GM21423 (cell line): Measurements from ENCODE around the gene HTRA1.

Experiments used
- ATAC-seq: cut with Tn5 transposase; IDR thresholded peaks from one replicate; pipeline ENCODE4 v1.9.1; 2021; ENCODE audit warnings: mild to moderate bottlenecking, moderate library complexity; ENCODE audit not compliant: unreplicated experiment

Gene HTRA1

GRCh38 chr10:122461367-122461728, at the start of gene HTRA1:
Gene HTRA1, plus strand, starts transcription at chr10:122461553. Its CDS starts 100 bp downstream, at chr10:122461653.
- ATAC-seq = no peak

- no peak for ATAC-seq
These were observed 48.0 kb upstream of the HTRA1 start for GRCh38 chr10:122413327-122413726.

- ATAC-seq = no peak
These were observed 43.7 kb upstream of the HTRA1 start for GRCh38 chr10:122417667-122418066.

- no peak for ATAC-seq
These were observed 42.3 kb upstream of the HTRA1 start for GRCh38 chr10:122419016-122419415.

DNA sequence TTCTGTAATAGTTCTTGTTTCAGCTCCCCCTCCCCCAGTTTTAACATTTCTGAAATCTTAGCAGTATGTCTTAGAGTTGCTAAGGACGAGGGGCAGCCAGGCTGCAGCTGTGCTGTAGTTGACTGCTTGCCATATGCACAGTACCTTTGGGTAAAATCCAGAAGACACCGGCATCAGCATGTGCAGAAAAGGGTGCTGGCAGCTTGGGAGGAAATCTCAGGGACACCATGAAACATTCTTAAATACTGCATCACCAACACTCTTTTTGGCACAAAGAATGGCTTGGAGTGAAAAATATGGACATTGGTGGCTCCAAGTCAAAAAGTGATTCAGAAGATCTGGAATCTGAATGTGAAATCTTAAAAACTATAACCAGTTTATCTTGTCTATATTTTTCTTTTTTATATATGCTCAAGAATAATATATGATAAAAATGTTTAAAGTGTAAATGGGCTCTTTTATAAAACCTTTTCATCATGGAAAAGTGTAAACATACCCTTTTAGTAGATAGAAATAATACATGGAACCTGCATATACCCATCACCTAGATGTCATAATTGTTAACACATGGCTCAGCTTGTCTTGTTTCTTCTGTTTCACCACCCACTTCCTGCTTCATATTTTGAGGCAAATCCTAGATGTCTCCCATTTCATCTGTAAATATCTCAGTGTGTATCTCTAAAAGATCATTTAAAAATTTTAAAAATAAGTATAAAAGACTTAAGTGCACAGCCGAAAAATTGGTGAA, 41.3 kb upstream of the HTRA1 start:
- no peak for ATAC-seq

DNA sequence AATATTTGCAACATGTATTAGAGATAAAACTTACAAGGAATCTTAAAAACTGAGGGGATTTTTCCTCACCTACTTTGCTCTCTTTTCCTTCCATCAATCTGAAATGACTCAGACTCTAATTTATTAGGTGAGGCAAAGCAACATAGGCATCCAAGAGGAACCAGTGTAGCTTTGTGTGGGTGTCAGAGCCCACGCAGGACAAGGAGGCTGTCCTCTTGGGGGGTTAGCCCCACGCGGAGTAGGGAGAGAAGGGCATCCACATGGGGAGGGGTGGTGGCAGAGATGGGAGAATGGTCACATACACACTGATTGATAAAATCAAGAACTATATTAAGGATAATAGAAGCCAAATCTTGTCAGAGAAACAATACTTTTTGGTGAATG, 40.7 kb upstream of the HTRA1 start:
- no peak for ATAC-seq

- no peak for ATAC-seq
These were observed 40.2 kb upstream of the HTRA1 start for GRCh38 chr10:122421054-122421625.

DNA sequence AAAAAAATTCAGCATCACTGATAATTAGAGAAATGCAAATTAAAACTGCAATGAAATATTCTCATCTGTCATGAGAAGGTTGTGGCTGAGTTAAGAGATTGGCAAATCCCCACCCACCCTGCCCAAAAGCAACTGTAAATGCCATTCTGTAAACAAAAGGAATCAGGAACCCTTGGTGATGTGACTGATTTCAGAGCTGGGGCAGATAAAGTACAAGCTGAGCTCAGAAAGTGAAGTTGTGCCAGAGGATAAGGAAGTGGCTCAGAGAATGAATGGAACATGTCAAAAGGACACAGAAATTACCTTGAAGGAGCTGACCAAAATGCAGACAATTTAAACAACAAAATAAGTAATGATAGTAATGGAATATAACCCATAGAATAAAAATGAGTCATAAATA, 39.6 kb upstream of the HTRA1 start:
- ATAC-seq = no peak

DNA sequence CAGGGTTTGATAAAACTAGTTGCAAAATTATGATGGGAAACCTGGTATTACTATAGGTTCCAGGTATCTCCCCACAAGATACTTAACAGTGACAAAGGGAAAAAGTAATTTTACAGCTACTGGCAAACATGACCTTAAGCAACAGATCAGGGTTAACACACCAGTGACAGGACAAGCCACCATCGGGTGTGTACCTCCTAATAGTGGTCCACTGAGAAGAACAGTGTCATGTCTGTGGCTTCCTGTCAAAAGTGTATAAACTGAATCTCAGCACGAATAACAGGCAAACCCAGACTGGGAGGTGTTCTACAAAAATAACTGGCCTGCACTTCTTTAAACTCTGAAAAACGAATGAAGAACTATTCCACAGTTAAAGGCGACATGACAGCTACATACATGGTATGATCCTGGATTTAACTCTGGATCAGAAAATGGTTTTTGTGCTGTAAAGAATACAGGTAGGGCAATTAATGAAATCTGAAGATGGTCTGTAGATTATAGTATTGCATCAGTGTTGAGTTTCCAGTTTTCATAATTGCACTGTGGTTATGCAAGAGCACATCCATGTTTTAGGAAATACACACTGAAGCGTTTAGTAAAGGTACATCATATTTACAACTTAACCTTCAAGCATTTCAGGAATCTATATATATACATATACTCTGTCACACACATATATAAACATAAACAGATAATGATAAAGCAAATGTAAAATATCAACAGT, 38.9 kb upstream of the HTRA1 start:
- ATAC-seq = no peak

DNA sequence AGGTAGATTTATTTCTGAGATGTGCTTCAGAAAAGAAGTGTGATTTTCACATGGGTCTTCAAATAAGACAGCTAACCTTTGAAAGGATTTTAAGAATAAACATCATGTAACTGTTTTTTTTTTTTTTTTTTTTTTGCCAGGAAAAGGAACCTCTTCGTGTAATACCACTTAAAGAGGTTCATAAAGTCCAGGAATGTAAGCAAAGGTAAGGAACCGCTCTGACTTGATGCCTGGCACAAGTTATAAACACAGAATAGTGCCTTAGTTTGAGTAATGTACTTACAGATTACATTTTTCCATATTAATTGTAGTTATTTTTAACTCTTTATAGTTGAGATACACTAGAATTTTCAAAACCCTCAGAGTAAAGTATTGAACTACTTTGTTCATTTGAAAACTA, 37.3 kb upstream of the HTRA1 start:
- ATAC-seq = no peak

GRCh38 chr10:122426829-122427228, 34.5 kb upstream of the HTRA1 start:
- ATAC-seq = no peak

- ATAC-seq = no peak
These were observed 34.1 kb upstream of the HTRA1 start for GRCh38 chr10:122427280-122427679.

DNA sequence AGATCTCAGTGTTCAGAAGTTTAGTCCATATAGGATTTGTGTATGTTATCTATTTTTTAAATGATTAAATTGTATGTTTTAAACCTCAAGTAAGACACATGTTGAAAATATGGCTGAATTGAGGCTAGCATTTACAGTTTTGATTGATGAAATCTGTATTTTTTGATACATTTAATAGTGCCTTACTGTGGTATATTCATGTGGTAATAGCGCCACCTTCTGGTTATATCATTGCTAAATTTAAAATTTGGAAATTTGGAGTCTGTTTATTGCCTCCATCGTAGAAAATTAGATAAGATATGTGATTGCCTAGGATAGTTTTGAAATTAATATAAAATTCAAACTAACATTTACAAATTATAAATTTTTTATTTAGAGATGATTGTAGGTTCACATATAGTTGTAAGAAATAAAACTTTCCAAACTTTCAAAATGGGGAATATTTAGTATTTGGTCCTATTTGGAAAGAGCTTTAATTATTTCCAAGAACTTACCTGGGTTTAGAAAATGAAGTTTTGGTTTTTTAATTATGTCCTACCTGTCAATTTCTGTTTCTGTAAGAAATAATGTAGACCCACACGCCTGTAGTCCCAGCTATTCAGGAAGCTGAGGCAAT, 26.0 kb upstream of the HTRA1 start:
- ATAC-seq = no peak

DNA sequence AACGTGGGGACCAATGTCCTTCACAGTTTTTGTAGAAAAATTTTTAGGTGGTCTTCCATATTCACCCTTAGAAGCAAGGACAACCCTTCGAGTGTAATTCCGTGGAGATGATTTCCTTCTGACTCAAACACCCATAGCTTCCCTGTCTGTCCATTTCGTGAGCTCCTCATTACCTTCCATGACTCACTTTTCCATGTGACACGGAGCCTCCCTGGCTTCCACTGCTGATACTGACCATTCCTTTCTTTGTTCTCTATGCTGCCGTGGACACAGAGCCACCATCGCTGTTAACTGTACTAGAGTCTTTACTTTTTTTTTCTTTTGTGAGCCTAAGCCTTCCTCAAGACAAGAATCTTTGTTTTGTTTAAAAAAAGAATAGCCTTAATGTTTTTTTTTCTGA, 19.4 kb upstream of the HTRA1 start:
- no peak for ATAC-seq

DNA sequence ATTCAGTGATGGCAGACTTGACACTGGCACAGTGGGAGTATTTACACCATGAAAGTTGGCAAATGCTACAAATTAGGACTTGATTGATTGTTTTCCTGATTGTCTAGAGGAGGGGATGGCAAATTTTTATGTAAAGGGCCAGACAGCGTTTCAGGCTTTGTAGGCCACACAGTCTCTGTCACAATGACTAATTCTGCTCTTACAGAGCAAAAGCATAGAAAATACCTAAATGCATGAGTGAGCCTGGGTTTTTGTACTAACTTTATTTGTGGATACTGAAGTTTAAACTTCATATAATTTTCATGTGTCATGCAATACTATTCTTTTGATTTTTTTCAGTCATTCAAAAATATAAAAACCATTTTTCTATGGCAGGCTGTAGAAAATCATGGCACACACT, 15.9 kb upstream of the HTRA1 start:
- ATAC-seq = no peak

GRCh38 chr10:122445904-122446303, 15.4 kb upstream of the HTRA1 start:
- no peak for ATAC-seq

DNA sequence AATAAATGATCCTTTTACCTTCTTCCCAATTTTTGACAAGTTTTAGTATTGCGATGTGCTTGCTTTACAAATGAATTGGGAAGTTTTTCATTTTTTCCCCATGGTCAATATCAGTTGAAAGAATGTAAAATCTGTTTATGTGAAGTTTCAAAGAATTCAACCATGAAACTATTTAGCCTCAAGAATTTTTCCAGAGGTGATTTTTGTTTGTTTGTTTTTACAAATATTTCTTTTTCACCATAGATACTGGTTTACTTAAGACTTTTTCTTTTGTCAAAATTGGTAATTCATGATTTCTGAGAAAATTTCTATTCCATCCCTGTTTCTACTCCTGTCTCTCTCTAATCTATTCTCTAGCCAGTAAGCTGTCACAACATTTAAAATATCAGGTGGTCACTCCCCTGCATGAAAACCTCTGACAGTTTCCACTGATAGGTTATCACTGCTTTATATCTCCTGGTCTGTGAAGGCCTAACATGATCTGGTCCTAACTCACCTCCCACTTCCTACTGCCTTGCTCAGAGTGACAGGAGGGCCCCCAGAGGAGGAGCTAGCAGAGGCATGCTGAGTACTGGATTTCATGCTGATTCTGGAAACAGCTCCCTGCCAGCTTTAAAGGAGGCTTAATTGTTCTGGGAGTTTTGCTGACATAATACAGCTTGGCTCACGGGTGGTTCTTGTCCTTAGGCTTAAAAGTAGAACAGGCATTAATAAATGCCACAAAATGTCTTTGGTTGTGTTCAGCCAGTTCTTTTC, 14.5 kb upstream of the HTRA1 start:
- no peak for ATAC-seq

DNA sequence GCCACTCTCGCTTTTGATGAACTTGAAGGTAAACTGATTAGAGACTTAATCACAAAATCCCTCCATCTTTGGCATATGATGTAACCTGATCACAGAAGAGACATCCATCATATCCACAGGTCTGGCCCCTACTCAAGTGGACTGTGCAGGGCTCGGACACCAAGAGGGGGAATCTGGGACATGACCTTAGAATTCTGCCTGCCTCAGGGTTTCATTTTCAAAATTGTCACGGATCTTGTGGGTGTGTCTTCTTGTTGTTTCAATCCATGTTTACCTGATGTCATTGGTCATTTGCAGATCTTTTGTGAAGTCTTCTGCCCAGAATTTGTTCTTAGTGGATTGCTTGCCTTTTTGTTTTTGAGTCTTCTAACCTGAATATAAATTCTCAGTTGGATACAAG, 12.8 kb upstream of the HTRA1 start:
- ATAC-seq = no peak

DNA sequence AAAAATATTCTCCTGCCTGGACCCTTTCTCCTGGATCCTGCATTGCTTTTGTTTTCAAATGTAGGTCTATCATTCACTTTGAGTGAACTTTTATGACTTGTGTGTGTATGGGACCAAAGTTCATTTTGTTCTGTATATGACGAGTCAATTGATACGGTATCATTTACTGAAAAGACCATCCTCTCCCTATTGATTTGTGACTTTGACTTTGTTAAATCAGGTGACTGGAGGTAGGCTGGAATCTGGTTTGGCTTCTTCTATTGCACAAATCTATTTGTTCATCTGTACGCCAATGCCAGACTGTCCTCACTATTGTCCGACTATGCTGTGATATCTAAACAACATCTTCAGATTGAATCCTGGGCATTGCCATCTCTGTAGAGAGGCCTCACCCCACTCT, 12.2 kb upstream of the HTRA1 start:
- no peak for ATAC-seq

DNA sequence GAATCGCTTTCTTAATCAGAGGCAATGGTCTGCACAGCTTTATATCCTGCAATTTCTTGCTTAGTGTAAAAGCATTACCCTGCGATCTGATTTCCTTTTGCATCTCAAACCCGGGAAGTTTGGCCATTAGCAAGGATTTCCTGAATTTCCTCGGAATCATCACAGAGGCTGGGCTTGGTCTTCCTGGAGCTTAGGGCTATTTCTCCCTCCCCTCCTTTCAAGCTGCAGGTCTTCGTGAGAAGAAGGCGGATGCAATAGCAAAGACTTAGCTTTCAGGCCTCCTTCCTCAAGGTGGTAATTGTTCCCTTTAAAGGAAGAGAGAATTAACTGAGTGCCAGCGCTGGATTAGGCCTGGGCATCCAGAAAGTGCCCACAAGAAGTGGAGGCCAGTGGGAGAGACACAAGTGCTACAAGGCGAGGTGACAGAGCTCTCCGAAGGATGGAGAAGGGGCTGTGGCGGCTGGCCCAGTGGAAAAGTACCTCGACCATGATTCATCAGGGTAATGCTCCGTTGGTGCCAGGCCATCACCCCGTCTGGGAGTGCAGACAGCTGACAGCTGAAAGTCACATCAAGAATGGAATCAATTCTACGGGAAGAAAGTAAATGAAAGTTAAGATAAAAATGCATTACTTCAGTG, 10.9 kb upstream of the HTRA1 start:
- ATAC-seq = no peak

DNA sequence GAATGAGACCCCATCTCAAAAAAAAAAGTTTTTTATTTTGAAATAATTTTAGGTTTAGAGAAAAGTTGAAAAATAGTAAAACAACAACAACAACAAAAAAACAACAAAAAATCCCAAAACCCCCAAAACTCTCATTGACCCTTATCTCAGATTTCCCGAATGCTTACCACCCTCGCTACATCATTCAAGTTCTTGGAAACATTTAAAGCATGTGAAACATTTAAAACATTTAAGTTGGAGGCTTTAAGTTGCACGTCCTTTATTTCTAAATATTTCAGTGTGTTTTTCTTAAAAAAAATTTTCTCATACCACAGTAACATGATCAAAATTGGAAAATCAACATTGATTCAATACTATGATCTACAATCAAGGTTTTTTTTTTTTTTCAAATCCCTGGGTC, 7.3 kb upstream of the HTRA1 start:
- ATAC-seq = no peak
